ENCODE data around the gene IGSF9. TPM values are rescaled to one million over a fixed set of nuclear protein-coding genes. Genes with fewer than 3 reads are reported as not detected.

IGSF9 gene
- polyA plus RNA-seq, 1 donor from 2014 or later = 11.8 TPM

GRCh38 chr1:159939678-159940002 is 5.8 kb downstream of the IGSF9 start:
- Histone ChIP-seq H3K79me2 (replicated peaks; ENCODE audit: insufficient read depth, low read length) (peaks cover 14% of the 10 kb centered on the region), H3K9me2 (ENCODE audit: insufficient read depth, low read length) (no peaks in the 10 kb centered on the region), H3K36me3 (ENCODE audit: insufficient read depth, low read length) (no peaks in the 10 kb centered on the region), H3K27ac (ENCODE audit: low read length) (no peak overlapping the region), H3K9ac (ENCODE audit: low read length) (no peak overlapping the region), H3K4me3 (ENCODE audit: low read length) (no peak overlapping the region), H3K27me3 (ENCODE audit: insufficient read depth, low read depth, low read length) (no peaks in the 10 kb centered on the region), H4K20me1 (ENCODE audit: insufficient read depth) (no peaks in the 10 kb centered on the region), H3K9me3 (ENCODE audit: low read length) (no peaks in the 10 kb centered on the region), H3F3A (ENCODE audit: insufficient read depth, low read length, poor library complexity, severe bottlenecking) (no peaks in the 10 kb centered on the region), H3K4me2 (ENCODE audit: low read length) (no peak overlapping the region), H2AFZ (ENCODE audit: low read depth, low read length) (no peak overlapping the region)
- TF ChIP-seq POLR2AphosphoS5 (IDR thresholded peaks at IDR 0.05) (no peak), RAD21 (conservative IDR thresholded peaks at IDR 0.05) (no peak), EZH2 (IDR thresholded peaks at IDR 0.05; ENCODE audit: borderline replicate concordance, insufficient read depth, low read length, poor library complexity, severe bottlenecking) (no peak), MXI1 (conservative IDR thresholded peaks at IDR 0.05; ENCODE audit: poor library complexity, severe bottlenecking) (no peak), EP300 (conservative IDR thresholded peaks at IDR 0.05; ENCODE audit: poor library complexity, severe bottlenecking) (no peak), SMC3 (conservative IDR thresholded peaks at IDR 0.05; ENCODE audit: poor library complexity) (no peak), TAF1 (IDR thresholded peaks at IDR 0.05; ENCODE audit: low read depth) (no peak)
- TF ChIP-seq, protein P1, sequence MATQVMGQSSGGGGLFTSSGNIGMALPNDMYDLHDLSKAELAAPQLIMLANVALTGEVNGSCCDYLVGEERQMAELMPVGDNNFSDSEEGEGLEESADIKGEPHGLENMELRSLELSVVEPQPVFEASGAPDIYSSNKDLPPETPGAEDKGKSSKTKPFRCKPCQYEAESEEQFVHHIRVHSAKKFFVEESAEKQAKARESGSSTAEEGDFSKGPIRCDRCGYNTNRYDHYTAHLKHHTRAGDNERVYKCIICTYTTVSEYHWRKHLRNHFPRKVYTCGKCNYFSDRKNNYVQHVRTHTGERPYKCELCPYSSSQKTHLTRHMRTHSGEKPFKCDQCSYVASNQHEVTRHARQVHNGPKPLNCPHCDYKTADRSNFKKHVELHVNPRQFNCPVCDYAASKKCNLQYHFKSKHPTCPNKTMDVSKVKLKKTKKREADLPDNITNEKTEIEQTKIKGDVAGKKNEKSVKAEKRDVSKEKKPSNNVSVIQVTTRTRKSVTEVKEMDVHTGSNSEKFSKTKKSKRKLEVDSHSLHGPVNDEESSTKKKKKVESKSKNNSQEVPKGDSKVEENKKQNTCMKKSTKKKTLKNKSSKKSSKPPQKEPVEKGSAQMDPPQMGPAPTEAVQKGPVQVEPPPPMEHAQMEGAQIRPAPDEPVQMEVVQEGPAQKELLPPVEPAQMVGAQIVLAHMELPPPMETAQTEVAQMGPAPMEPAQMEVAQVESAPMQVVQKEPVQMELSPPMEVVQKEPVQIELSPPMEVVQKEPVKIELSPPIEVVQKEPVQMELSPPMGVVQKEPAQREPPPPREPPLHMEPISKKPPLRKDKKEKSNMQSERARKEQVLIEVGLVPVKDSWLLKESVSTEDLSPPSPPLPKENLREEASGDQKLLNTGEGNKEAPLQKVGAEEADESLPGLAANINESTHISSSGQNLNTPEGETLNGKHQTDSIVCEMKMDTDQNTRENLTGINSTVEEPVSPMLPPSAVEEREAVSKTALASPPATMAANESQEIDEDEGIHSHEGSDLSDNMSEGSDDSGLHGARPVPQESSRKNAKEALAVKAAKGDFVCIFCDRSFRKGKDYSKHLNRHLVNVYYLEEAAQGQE (IDR thresholded peaks at IDR 0.05; ENCODE audit: borderline replicate concordance) = no peak
- TF ChIP-seq, protein P2, sequence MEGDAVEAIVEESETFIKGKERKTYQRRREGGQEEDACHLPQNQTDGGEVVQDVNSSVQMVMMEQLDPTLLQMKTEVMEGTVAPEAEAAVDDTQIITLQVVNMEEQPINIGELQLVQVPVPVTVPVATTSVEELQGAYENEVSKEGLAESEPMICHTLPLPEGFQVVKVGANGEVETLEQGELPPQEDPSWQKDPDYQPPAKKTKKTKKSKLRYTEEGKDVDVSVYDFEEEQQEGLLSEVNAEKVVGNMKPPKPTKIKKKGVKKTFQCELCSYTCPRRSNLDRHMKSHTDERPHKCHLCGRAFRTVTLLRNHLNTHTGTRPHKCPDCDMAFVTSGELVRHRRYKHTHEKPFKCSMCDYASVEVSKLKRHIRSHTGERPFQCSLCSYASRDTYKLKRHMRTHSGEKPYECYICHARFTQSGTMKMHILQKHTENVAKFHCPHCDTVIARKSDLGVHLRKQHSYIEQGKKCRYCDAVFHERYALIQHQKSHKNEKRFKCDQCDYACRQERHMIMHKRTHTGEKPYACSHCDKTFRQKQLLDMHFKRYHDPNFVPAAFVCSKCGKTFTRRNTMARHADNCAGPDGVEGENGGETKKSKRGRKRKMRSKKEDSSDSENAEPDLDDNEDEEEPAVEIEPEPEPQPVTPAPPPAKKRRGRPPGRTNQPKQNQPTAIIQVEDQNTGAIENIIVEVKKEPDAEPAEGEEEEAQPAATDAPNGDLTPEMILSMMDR (IDR thresholded peaks at IDR 0.05; ENCODE audit: poor library complexity, severe bottlenecking) = no peak

- TF ChIP-seq, protein P1 (IDR thresholded peaks at IDR 0.05; ENCODE audit: borderline replicate concordance) = no peak
- TF ChIP-seq, protein P2 (IDR thresholded peaks at IDR 0.05; ENCODE audit: poor library complexity, severe bottlenecking) = no peak
- TF ChIP-seq POLR2AphosphoS5 (IDR thresholded peaks at IDR 0.05) (no peak), SMC3 (conservative IDR thresholded peaks at IDR 0.05; ENCODE audit: poor library complexity) (no peak), EP300 (conservative IDR thresholded peaks at IDR 0.05; ENCODE audit: poor library complexity, severe bottlenecking) (no peak), RAD21 (conservative IDR thresholded peaks at IDR 0.05) (no peak), MXI1 (conservative IDR thresholded peaks at IDR 0.05; ENCODE audit: poor library complexity, severe bottlenecking) (no peak), TAF1 (IDR thresholded peaks at IDR 0.05; ENCODE audit: low read depth) (no peak), EZH2 (IDR thresholded peaks at IDR 0.05; ENCODE audit: borderline replicate concordance, insufficient read depth, low read length, poor library complexity, severe bottlenecking) (no peak)
- peaks cover 8% of the 10 kb centered on the region for H3K79me2 ChIP-seq (replicated peaks; ENCODE audit: insufficient read depth, low read length)
- H2AFZ ChIP-seq (ENCODE audit: low read depth, low read length) = no peak overlapping the region
- no peak overlapping the region for H3K27ac ChIP-seq (ENCODE audit: low read length)
- no peaks in the 10 kb centered on the region for H3K9me3 ChIP-seq (ENCODE audit: low read length)
- H3K4me2 ChIP-seq (ENCODE audit: low read length) = no peak overlapping the region
- H3K9me2 ChIP-seq (ENCODE audit: insufficient read depth, low read length) = no peaks in the 10 kb centered on the region
- H3F3A ChIP-seq (ENCODE audit: insufficient read depth, low read length, poor library complexity, severe bottlenecking) = no peaks in the 10 kb centered on the region
- H3K27me3 ChIP-seq (ENCODE audit: insufficient read depth, low read depth, low read length) = no peaks in the 10 kb centered on the region
- H3K9ac ChIP-seq (ENCODE audit: low read length) = no peak overlapping the region
- H3K4me3 ChIP-seq (ENCODE audit: low read length) = no peak overlapping the region
- no peaks in the 10 kb centered on the region for H3K36me3 ChIP-seq (ENCODE audit: insufficient read depth, low read length)
- no peaks in the 10 kb centered on the region for H4K20me1 ChIP-seq (ENCODE audit: insufficient read depth)
Measured at GRCh38 chr1:159938905-159939677, 6.3 kb downstream of the IGSF9 start.

All from neural cell (in vitro differentiated cells).